ENCODE data around the gene ELOVL6. TPM values are rescaled to one million over a fixed set of nuclear protein-coding genes. Genes with fewer than 3 reads are reported as not detected.

The ELOVL6 gene
- total RNA-seq, 2 donors from 2014 or later = 43.7 to 66.3 TPM

DNA sequence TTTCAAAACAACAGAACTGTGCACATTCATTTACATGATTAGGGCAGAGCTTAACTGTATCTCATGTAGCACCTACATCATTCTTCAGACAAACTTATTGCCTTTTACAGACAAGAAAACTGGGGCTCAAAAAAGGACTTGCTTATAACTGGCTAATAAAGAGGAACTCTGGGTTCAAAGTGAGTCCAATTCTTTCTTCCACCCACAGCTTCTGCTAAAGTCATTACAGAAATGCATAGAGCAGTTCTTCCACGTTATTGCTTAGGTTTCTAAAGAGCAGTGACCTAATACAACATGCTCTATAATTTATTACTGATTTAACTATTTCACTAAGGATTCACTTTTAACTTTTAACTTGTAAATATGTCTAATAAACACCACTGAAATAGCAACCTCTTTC, 60.6 kb downstream of the ELOVL6 start:
- H3K27me3 ChIP-seq = no peaks in the 10 kb centered on the region
- no peak overlapping the region for H3K9ac ChIP-seq (ENCODE audit: low read depth in 2 of 2, low read length in 2 of 2)
- H3K9me3 ChIP-seq = no peaks in the 10 kb centered on the region
- H3K36me3 ChIP-seq = no peaks in the 10 kb centered on the region
- intact Hi-C loops (cut with DNase I) = no loop called here
- DNase-seq = no peak
- no peak overlapping the region for H3K4me3 ChIP-seq
- H3K4me1 ChIP-seq = no peaks in the 10 kb centered on the region
- TF ChIP-seq CTCF (IDR thresholded peaks at IDR 0.05) = no peak
- no peak overlapping the region for H3K27ac ChIP-seq

DNA sequence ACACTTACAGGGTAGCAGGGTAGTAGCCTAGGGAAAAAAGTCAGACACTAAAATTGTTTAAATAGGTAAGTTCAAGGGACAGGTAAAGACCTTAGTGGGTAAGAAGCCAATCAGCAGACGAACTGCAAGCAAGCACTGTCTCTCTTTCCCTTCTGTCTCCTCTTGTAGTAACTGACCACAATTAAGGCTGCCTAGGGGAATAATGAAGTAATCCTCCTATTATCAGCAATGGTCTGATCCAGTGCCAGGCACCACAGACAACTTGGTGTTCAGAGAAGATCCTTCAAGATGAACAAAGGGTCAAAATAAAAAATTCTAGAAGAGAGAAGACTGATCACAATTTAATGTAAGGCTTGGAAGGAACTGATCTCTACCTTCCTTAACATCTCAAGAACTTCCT, 62.9 kb downstream of the ELOVL6 start:
- intact Hi-C loops (cut with DNase I) = no loop called here
- no peak overlapping the region for H3K9ac ChIP-seq (ENCODE audit: low read depth in 2 of 2, low read length in 2 of 2)
- H3K36me3 ChIP-seq = no peaks in the 10 kb centered on the region
- DNase-seq = no peak
- H3K27me3 ChIP-seq = no peaks in the 10 kb centered on the region
- H3K9me3 ChIP-seq = no peaks in the 10 kb centered on the region
- H3K4me1 ChIP-seq = peaks cover 5% of the 10 kb centered on the region
- peak overlapping the region; percentile 58 for H3K27ac ChIP-seq
- no peak overlapping the region for H3K4me3 ChIP-seq
- TF ChIP-seq CTCF (IDR thresholded peaks at IDR 0.05) = no peak

GRCh38 chr4:110135076-110135475, 63.3 kb downstream of the ELOVL6 start:
- intact Hi-C loops (cut with DNase I) = no loop called here
- H3K9ac ChIP-seq (ENCODE audit: low read depth in 2 of 2, low read length in 2 of 2) = no peak overlapping the region
- no peak for DNase-seq
- no peaks in the 10 kb centered on the region for H3K9me3 ChIP-seq
- TF ChIP-seq CTCF (IDR thresholded peaks at IDR 0.05) = no peak
- H3K27ac ChIP-seq = peak overlapping the region; percentile 58
- H3K4me3 ChIP-seq = no peak overlapping the region
- H3K36me3 ChIP-seq = no peaks in the 10 kb centered on the region
- peaks cover 5% of the 10 kb centered on the region for H3K4me1 ChIP-seq
- no peaks in the 10 kb centered on the region for H3K27me3 ChIP-seq

DNA sequence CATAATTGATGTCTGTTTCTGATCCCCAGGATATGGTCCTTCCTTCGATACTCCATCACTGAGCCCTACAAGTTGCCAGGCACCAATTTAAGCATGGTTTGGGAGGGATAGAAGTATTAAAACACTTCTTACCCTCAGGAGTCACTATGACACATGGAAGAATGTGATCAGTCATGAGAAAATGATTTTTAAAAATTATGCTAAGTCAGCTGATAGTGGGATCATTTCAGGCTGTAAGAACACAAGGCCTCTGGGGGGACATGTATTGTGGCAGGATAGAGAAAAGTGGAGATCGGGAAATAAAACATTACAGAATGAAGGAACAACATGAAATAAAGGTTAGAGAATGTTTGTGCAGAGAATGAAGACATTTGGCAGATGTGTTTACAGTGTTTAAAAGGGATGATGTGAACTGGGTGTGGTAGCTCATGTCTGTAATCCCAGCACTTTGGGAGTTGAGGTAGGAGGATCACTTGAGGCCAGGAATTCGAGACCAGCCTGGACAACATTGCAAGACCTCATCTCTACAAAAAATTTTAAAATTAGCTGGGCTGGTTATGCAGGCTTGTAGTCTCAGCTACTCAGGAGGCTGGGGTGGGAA, 64.0 kb downstream of the ELOVL6 start:
- Histone ChIP-seq H3K4me3 (no peak overlapping the region), H3K27me3 (no peaks in the 10 kb centered on the region), H3K36me3 (no peaks in the 10 kb centered on the region), H3K9ac (ENCODE audit: low read depth in 2 of 2, low read length in 2 of 2) (no peak overlapping the region), H3K9me3 (no peaks in the 10 kb centered on the region), H3K4me1 (peaks cover 5% of the 10 kb centered on the region), H3K27ac (peak overlapping the region; percentile 58)
- intact Hi-C loops (cut with DNase I) = no loop called here
- no peak for TF ChIP-seq CTCF (IDR thresholded peaks at IDR 0.05)
- DNase-seq = no peak

- Histone ChIP-seq H3K4me1 (peaks cover 5% of the 10 kb centered on the region), H3K36me3 (no peaks in the 10 kb centered on the region), H3K27ac (peak overlapping the region; percentile 58), H3K9ac (ENCODE audit: low read depth in 2 of 2, low read length in 2 of 2) (peak overlapping the region in 1 of 2 donors; percentile 55), H3K4me3 (no peak overlapping the region), H3K27me3 (no peaks in the 10 kb centered on the region), H3K9me3 (no peaks in the 10 kb centered on the region)
- intact Hi-C loops (cut with DNase I) = no loop called here
- TF ChIP-seq CTCF (IDR thresholded peaks at IDR 0.05) = no peak
- peak; percentile 34 for DNase-seq
Observed at GRCh38 chr4:110132816-110133719, 65.3 kb downstream of the ELOVL6 start.
